M059J (cell line): Measurements from ENCODE around the gene FGB. TPM values are rescaled to one million over a fixed set of nuclear protein-coding genes. Genes with fewer than 3 reads are reported as not detected.

Source experiments
- DNase-seq: peaks from one replicate; pipeline ENCODE4 v3.0.0-alpha.2; 2012; ENCODE audit warnings: low read depth
- total RNA-seq: library from RNA; depleted of rRNA; stranded (reverse); fragments of >200 nt; shearing (Covaris generic); gene quantifications from 2 replicates; pipeline ENCODE4 v1.2.3, GENCODE V29; 2014; rRNA removed

The FGB gene
- total RNA-seq, 1 experiment from 2014 or later: not detected

GRCh38 chr4:154620111-154620510 lies 57.3 kb downstream of the FGB start:
- no peak for DNase-seq

Other genes starting within 250 kb of the FGB start
- gene DCHS2, start 71.2 kb upstream of the FGB start, total RNA-seq: under 0.01 TPM in 1 of 2 replicates, not detected in the other
- gene PLRG1, start 12.6 kb upstream of the FGB start, total RNA-seq: 55.9 and 61.7 TPM in 2 replicates
- gene FGA, start 27.7 kb downstream of the FGB start, total RNA-seq: not detected in 2 replicates
- not detected in 2 replicates for gene FGG, start 49.6 kb downstream of the FGB start, total RNA-seq
- gene LRAT, start 181.0 kb downstream of the FGB start, total RNA-seq: not detected in 2 replicates
- not detected in 2 replicates for gene RBM46, start 218.3 kb downstream of the FGB start, total RNA-seq